ENCODE data around the gene MLXIPL.

- TF ChIP-seq CTCF (conservative IDR thresholded peaks at IDR 0.05; ENCODE audit: low read depth, low read length) (no peak), EZH2 (IDR thresholded peaks at IDR 0.05; ENCODE audit: borderline replicate concordance, low read depth, low read length, poor library complexity, severe bottlenecking) (no peak)
Measured at GRCh38 chr7:73557397-73558257, 66.7 kb downstream of the MLXIPL start, which contains the start of gene BCL7B.
